ENCODE results near the gene COL9A3. TPM values are rescaled to one million over a fixed set of nuclear protein-coding genes. Genes with fewer than 3 reads are reported as not detected.

Gene COL9A3
- total and polyA plus RNA-seq, 2 of the 8 experiments (the other 6 are each of a cell fraction or from before 2014, with no cell fraction given): 21.7 to 80.1 TPM

- Histone ChIP-seq H4K20me1 (replicated peaks in 1 of 2; ENCODE audit: control insufficient read depth in 1 of 2, insufficient read depth in 2 of 2, low read length in 2 of 2) (peaks cover 0 to 10% of the 10 kb centered on the region in 2 experiments), H4K91ac (replicated peaks; ENCODE audit: insufficient read length, low read length) (peak overlapping the region; percentile 95), H3K79me1 (ENCODE audit: low read depth, low read length) (no peaks in the 10 kb centered on the region), H2AK5ac (ENCODE audit: low read depth, low read length) (peak overlapping the region; percentile 54; the same call in 1 of the 2 replicates), H2AFZ (ENCODE audit: low read length) (peak overlapping the region; percentile 70; the same call in 1 of the 2 replicates), H3K4me2 (ENCODE audit: insufficient read depth in 1 of 2, low read depth in 2 of 2, low read length in 2 of 2) (peak overlapping the region; percentile 84 to 85), H3K56ac (replicated peaks; ENCODE audit: insufficient read length, low read depth, low read length) (no peak overlapping the region), H3K79me2 (ENCODE audit: control insufficient read depth in 1 of 2, insufficient read depth in 2 of 2, low read length in 2 of 2) (no peaks in the 10 kb centered on the region), H3K4me1 (replicated peaks in 1 of 4; ENCODE audit: control insufficient read depth in 3 of 4, insufficient read depth in 4 of 4, low read length in 3 of 4) (peaks cover 0 to 11% (median 6%) of the 10 kb centered on the region in 4 experiments; a peak in 4 of 7 replicates), H2BK12ac (ENCODE audit: low read depth, low read length) (peak overlapping the region; percentile 75; the same call in 1 of the 2 replicates), H3K27ac (ENCODE audit: low read depth, low read length) (no peak overlapping the region), H2BK20ac (ENCODE audit: low read length) (peak overlapping the region; percentile 80; the same call in 1 of the 2 replicates), H3K23me2 (ENCODE audit: low read depth, low read length) (peaks cover 7% of the 10 kb centered on the region; the same call in 1 of the 2 replicates), H3K14ac (ENCODE audit: insufficient read length) (no peak overlapping the region), H3K4ac (replicated peaks; ENCODE audit: insufficient read length, low read depth, low read length) (peak overlapping the region; percentile 78), H4K5ac (ENCODE audit: insufficient read length, low read depth, low read length) (peak overlapping the region; percentile 71), H3K4me3 (ENCODE audit: extremely low read depth in 1 of 4, insufficient read depth in 2 of 4, low read depth in 3 of 4, low read length in 4 of 4) (peak overlapping the region; percentile 21 to 65 (median 46); a peak in 7 of 8 replicates), H3K9ac (replicated peaks in 1 of 4; ENCODE audit: extremely low read depth in 1 of 4, low read depth in 3 of 4, low read length in 3 of 4) (no peak overlapping the region; a peak in 1 of 7 replicates), H3K9me3 (ENCODE audit: insufficient read depth in 2 of 2, low read depth in 1 of 2, low read length in 1 of 2) (no peaks in the 10 kb centered on the region), H3K27me3 (replicated peaks in 1 of 4; ENCODE audit: control insufficient read depth in 3 of 4, extremely low read depth in 1 of 4, insufficient read depth in 3 of 4, low read length in 3 of 4) (peaks cover 0 to 18% (median 11%) of the 10 kb centered on the region in 4 experiments; a peak in 5 of 7 replicates), H3K23ac (ENCODE audit: insufficient read length) (no peak overlapping the region), H2BK5ac (ENCODE audit: low read depth, low read length) (peak overlapping the region; percentile 60; the same call in 1 of the 2 replicates), H3K18ac (ENCODE audit: extremely low read depth, low read length) (peak overlapping the region; percentile 32; the same call in 1 of the 2 replicates), H2BK15ac (ENCODE audit: low read length) (0 out of 2 replicates have a peak overlapping the region, but pooled peaks have one; percentile 53), H3K36me3 (ENCODE audit: control insufficient read depth in 2 of 4, insufficient read depth in 4 of 4, low read length in 3 of 4) (peaks cover 0 to 8% (median 5%) of the 10 kb centered on the region in 4 experiments; a peak in 4 of 8 replicates), H2BK120ac (replicated peaks; ENCODE audit: low read depth, low read length) (peak overlapping the region; percentile 54), H4K8ac (ENCODE audit: extremely low read depth, insufficient read depth, low read length) (peak overlapping the region; percentile 59; the same call in 1 of the 2 replicates)
- FAIRE-seq (no peak), DNase-seq (ENCODE audit: low read depth in 1 of 2, low spot score in 2 of 2) (peak; percentile 86 to 98)
- ChIA-PET POLR2A (ENCODE audit: partially characterized antibody) (interaction anchor here (0.8 to 1.9 kb wide), 3 partner anchors 22 to 152 kb away, joined by 3 to 10 read pairs (median 4); partner anchors contain the start of genes COL9A3 and SLCO4A1), CTCF (ENCODE audit: partially characterized antibody) (interaction anchor here (1.0 to 6.2 kb wide), 9 partner anchors 11 to 126 kb away, joined by 3 to 37 read pairs (median 5); partner anchors contain the start of gene NTSR1)
- 5% methylated on average over 34 of the region's 69 CpGs; no CpG with 5 or more reads in 1 of the 2 experiments for WGBS, 2 experiments (ENCODE audit: extremely low coverage in 1 of 2, insufficient coverage in 1 of 2, insufficient read length in 1 of 2, insufficient replicate concordance in 2 of 2, low coverage in 1 of 2, low lambda C conversion rate in 2 of 2, missing lambda C conversion rate in 1 of 2)
- TF ChIP-seq EGR1 (IDR thresholded peaks at IDR 0.05; ENCODE audit: borderline replicate concordance, low read depth, low read length) (peak; percentile 51; the same call in 1 of the 2 replicates), JUN (IDR thresholded peaks at IDR 0.05; ENCODE audit: low read depth, low read length) (no peak), CHD2 (IDR thresholded peaks at IDR 0.05; ENCODE audit: low read length) (peak; percentile 63), SP1 (IDR thresholded peaks at IDR 0.05; ENCODE audit: low read depth, low read length) (peak; percentile 83), KDM4A (IDR thresholded peaks at IDR 0.05; ENCODE audit: low read depth, low read length, severe bottlenecking) (peak; percentile 56), CTCF (IDR thresholded peaks at IDR 0.05; ENCODE audit: control extremely low read depth in 1 of 3, insufficient read depth in 1 of 3, low read depth in 1 of 3, low read length in 3 of 3) (no peak), MAX (IDR thresholded peaks at IDR 0.05) (0 out of 2 replicates have a peak, but pooled peaks have one; percentile 3)
Measured at GRCh38 chr20:62794007-62794724, 22.7 kb upstream of the COL9A3 start.

All from H1 (cell line).